Spinal cord (tissue), 10 donors: ENCODE results near the gene RBPJL. TPM values are rescaled to one million over a fixed set of nuclear protein-coding genes. Genes with fewer than 3 reads are reported as not detected.
"Not testable (repeated sequence)": the region's sequence is repeated elsewhere in the genome, so short reads cannot be mapped to it uniquely, and the experiment has no call there.

Experiments
- DNase-seq, 6 donors: peaks; one replicate each; pipeline versions ENCODE4 v3.0.0 to v3.0.0-alpha.2; 2013 to 2015; ENCODE audit warnings: low spot score in 6 of 6, low read depth in 4 of 6
- H3K27ac ChIP-seq: one replicate; pipeline ENCODE4 v1.5.1; 2013; ENCODE audit warnings: low read depth, low read length, control low read depth
- H3K27me3 ChIP-seq: one replicate; pipeline ENCODE4 v1.6.1; 2013; ENCODE audit warnings: low read length; ENCODE audit not compliant: control insufficient read depth, insufficient read depth
- H3K36me3 ChIP-seq: one replicate; pipeline ENCODE4 v1.6.1; 2013; ENCODE audit warnings: low read length; ENCODE audit not compliant: control insufficient read depth, insufficient read depth
- H3K4me1 ChIP-seq: one replicate; pipeline ENCODE4 v1.6.1; 2013; ENCODE audit warnings: low read length; ENCODE audit not compliant: control insufficient read depth, insufficient read depth
- H3K4me3 ChIP-seq: one replicate; pipeline ENCODE4 v1.5.1; 2013; ENCODE audit warnings: low read depth, low read length, control low read depth
- H3K9me3 ChIP-seq: one replicate; pipeline ENCODE4 v1.6.1; 2013; ENCODE audit warnings: low read length; ENCODE audit not compliant: control insufficient read depth, insufficient read depth
- WGBS: methylation state at CpG from one replicate; pipeline ENCODE4 v1.1.5; 2013; ENCODE audit warnings: missing lambda C conversion rate; ENCODE audit not compliant: insufficient coverage; 5-methylcytosine and 5-hydroxymethylcytosine counted together
- polyA plus RNA-seq, 2 donors: library from polyadenylated mRNA; unstranded; fragments of 120-200 nt; gene quantifications; one replicate each; pipeline ENCODE4 v1.2.1, GENCODE V29; 2013; ENCODE audit not compliant: insufficient read length in 2 of 2
- total RNA-seq, 2 donors: library from RNA; depleted of rRNA in 1 of 2; stranded (reverse); fragments of 120-200 nt in 1 of 2; fragments of >200 nt in 1 of 2; gene quantifications; one replicate each; pipeline versions ENCODE4 v1.2.3 to v1.2.4, GENCODE V29; 2013 to 2014
- donor health status: healthy.

Gene RBPJL
- total and polyA plus RNA-seq, 4 donors: 0.11 to 0.59 (median 0.36) TPM

DNA sequence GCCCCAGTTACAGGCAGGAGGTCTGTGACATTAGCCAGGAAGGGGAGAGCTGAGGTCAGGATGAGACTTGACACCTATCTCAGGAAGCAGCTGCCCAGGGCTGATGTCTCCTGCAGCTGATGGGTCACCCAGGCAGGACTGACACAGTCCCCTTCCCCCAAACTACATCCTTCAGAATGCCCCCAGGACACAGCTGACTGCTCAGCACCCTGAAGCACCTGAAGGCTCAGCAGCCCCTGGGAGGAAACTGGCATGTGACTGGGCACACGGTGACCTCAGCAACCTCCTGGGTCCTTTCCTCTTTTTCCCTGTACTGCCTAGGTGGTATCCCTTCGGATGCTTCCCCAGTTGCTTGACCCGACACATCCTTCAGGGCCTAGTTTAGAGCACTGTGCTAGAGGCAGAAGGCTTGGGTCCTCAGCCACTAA lies 39.7 kb downstream of the RBPJL start:
- Histone ChIP-seq H3K9me3 (no peaks in the 10 kb centered on the region), H3K27me3 (peaks cover 14% of the 10 kb centered on the region), H3K4me3 (no peak overlapping the region), H3K27ac (no peak overlapping the region), H3K4me1 (peaks cover 29% of the 10 kb centered on the region), H3K36me3 (no peaks in the 10 kb centered on the region)
- no peak for DNase-seq
- 82% methylated on average over 3 of the region's 3 CpGs for WGBS

DNA sequence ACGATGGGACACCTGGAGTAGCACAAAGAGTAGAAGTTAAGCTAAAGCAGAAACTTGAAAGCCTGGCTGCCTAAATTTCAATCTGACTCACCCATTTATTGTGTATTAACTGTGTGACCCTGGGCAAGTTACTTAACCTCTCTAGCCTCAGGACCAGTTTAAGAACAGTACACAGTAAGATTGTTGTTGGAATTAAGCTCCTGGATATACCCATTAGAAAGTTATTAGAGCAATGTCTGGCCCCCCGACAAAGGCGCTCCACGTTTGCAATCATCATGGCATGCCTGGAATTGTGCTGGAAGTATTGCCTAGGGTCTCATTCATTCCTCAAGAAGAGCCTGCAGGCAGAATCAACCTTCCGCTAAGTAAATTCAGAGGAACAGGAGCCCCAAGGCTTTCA lies 40.2 kb downstream of the RBPJL start:
- peak in 1 of 6 donors; percentile 87 for DNase-seq
- Histone ChIP-seq H3K4me1 (peaks cover 24% of the 10 kb centered on the region), H3K27ac (no peak overlapping the region), H3K4me3 (no peak overlapping the region), H3K36me3 (no peaks in the 10 kb centered on the region), H3K27me3 (peaks cover 14% of the 10 kb centered on the region), H3K9me3 (no peaks in the 10 kb centered on the region)
- 46% methylated on average over 4 of the region's 5 CpGs for WGBS

DNA sequence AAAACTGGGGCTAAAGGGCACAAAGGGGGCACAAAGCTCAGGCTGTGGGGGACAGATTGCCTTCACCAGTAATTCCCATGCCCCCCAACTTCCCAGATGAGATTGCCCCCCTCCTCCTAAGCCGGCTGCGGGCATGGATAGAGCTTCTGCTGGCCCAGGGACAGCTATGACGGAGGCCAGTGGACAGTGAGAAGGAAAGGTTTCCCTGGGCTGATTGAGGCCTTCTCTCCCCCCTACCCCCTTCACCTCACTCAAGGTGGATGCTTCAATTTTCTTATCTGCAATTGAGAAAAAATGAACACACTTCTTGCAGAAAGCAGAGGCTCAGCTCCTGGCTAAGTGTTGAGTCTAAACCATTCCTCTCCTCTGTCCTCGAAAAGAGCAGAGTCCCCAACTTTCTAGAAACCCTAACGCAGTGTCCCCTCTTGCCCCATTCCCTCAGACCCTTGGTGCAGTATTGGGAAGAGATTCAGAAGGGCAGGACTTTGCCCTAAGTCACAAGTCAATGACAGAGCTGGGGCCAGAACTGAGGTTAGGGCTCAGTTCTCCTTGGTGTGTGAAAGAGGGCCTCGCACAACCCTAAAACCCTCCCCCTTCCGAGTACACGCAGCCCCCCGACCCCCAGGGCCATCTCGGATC lies 40.8 kb downstream of the RBPJL start:
- peaks cover 14% of the 10 kb centered on the region for H3K27me3 ChIP-seq
- H3K27ac ChIP-seq: peak overlapping the region; percentile 33
- peak overlapping the region; percentile 62 for H3K4me3 ChIP-seq
- H3K4me1 ChIP-seq: peaks cover 19% of the 10 kb centered on the region
- no peak for DNase-seq
- H3K36me3 ChIP-seq: no peaks in the 10 kb centered on the region
- 0% methylated on average over 2 of the region's 10 CpGs for WGBS
- no peaks in the 10 kb centered on the region for H3K9me3 ChIP-seq

DNA sequence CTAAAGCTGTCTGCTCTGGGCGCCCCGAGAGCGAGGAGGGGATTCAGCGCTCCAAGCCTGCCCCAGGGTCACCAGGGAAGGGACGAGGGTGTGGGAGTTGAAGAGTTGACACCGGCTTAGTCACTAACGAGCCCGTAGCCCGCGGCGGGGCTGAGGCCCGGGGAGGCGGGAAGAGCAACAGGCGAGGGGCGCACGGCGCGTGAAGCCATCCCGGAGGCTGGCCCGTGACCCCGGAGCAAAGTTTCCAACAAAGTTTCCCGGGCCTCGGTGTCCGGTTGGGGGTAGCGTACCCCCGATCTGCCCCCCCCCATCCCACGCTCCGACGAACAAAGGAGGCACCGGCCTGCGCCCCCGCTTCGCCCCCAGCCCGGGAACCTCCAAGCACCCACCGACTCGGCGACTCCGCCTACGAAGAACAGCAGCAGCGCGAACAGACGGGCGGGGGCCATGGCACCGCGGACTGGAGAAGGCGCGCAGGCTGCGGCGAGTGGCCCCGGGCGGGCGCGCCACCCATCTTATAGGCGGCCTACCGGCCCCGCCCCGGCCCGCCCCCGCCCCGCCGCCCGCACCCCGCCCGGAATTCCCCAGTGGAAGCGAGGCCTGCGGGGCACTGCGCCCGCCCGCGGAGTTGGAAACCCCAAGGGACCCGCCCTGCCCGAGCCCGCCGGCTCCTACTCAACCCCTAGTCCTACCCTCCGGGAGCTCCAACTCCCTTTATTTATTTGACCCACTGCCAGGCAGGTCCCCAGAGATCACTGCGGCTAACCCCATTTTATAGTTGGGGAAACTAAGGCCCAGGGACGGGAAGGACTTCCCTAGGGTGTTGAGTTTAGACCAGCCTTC lies 41.5 kb downstream of the RBPJL start, which contains the start of gene SDC4:
TSS of gene SDC4 (minus strand) at position 489 of the 843 bp plus-strand sequence. CDS start at position 449, 40 bp downstream.
- Histone ChIP-seq H3K27me3 (peaks cover 15% of the 10 kb centered on the region), H3K4me1 (peaks cover 17% of the 10 kb centered on the region), H3K36me3 (no peaks in the 10 kb centered on the region), H3K9me3 (no peaks in the 10 kb centered on the region), H3K4me3 (peak within 1 kb of the TSS; percentile 62), H3K27ac (peak within 1 kb of the TSS; percentile 33)
- WGBS: 2% methylated on average over 60 of the region's 77 CpGs
- DNase-seq: peak in 1 of 6 donors; percentile 53

DNA sequence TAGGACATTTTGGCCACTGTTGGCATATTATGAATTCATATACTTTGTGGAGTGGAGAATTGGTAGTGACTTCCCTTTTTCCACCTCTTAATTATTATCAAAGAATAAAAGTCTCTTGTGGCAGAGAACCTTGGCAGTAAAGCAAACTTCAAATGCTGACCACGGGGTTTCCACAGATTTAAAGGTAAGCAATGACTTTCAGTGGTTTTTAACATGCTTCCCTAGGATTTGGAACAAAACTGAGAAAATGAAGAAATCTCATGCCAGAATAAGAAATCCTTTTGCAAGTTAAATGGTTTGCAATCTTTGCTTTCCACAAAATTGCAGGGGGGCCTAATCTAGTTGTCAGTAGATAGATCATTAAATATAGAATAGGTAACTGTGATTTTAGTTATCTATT lies 43.6 kb downstream of the RBPJL start:
- no peak for DNase-seq
- Histone ChIP-seq H3K4me1 (peaks cover 17% of the 10 kb centered on the region), H3K27ac (no peak overlapping the region), H3K9me3 (no peaks in the 10 kb centered on the region), H3K36me3 (no peaks in the 10 kb centered on the region), H3K27me3 (peaks cover 15% of the 10 kb centered on the region), H3K4me3 (no peak overlapping the region)
- 86% methylated on average over 1 of the region's 1 CpG for WGBS

DNA sequence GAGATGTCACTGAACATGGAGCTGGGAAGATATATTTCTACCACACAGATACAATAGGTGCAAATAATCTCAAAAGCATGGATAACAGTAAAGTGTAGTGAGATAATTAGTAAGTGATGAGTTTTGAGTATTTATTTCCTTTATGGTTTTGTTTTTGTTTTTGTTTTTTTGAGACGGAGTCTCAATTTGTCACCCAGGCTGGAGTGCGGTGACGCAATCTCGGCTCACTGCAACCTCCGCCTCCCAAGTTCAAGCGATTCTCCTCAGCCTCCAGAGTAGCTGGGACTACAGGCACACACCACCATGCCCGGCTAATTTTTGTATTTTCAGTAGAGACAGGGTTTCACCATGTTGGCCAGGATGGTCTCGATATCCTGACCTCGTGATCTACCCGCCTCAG lies 44.2 kb downstream of the RBPJL start:
- not testable (repeated sequence) for DNase-seq, H3K9me3 ChIP-seq, H3K27ac ChIP-seq, H3K36me3 ChIP-seq, H3K4me3 ChIP-seq
- H3K27me3 ChIP-seq: peaks cover 15% of the 10 kb centered on the region
- no CpG with 5 or more reads among the region's 10 CpGs for WGBS
- peaks cover 17% of the 10 kb centered on the region for H3K4me1 ChIP-seq

DNA sequence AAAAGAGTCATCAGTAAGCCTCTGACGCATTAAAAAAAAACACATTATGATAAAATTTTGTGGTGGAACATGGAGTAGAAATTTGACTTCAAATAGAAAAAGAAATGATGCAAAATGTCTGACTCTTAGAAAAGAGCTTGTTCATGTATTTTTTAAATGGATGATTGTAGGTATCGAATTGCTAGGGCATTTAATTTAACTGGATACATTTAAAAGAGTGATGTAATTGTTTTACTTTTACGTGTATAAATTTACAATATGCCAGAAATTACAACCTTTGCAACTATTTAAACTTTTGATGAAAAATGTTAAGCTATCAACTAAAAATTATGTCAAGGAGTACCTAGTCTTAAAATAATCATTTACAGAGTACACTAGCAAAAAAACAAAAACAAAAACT lies 46.1 kb downstream of the RBPJL start:
- H3K36me3 ChIP-seq: no peaks in the 10 kb centered on the region
- H3K4me1 ChIP-seq: peaks cover 4% of the 10 kb centered on the region
- no peaks in the 10 kb centered on the region for H3K9me3 ChIP-seq
- no peak overlapping the region for H3K4me3 ChIP-seq
- H3K27me3 ChIP-seq: peaks cover 8% of the 10 kb centered on the region
- no peak for DNase-seq
- H3K27ac ChIP-seq: no peak overlapping the region
- whole genome bisulfite sequencing: no CpG with 5 or more reads among the region's 3 CpGs

DNA sequence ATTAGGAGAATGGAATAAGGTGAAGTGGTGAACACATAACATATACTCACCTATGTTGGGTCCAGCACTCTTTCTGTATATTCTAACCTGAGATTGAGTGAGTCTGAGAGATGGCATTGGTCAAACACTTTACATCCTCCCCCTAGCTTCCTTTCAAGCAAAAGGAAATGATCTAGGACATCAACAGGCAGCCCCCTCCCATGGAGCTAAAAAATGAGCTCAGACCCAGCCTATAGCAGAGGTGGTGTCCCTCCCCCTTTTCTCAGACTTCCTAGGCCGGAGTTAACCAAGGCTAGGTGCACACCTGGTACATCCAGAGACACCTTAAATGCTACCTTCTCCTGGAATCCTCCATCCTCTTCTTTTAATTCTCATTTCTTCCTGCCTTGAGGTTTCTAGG lies 47.1 kb downstream of the RBPJL start:
- DNase-seq: no peak
- WGBS: 89% methylated on average over 1 of the region's 1 CpG
- Histone ChIP-seq H3K4me3 (no peak overlapping the region), H3K27ac (no peak overlapping the region), H3K9me3 (no peaks in the 10 kb centered on the region), H3K27me3 (peaks cover 2% of the 10 kb centered on the region), H3K4me1 (no peaks in the 10 kb centered on the region), H3K36me3 (no peaks in the 10 kb centered on the region)

DNA sequence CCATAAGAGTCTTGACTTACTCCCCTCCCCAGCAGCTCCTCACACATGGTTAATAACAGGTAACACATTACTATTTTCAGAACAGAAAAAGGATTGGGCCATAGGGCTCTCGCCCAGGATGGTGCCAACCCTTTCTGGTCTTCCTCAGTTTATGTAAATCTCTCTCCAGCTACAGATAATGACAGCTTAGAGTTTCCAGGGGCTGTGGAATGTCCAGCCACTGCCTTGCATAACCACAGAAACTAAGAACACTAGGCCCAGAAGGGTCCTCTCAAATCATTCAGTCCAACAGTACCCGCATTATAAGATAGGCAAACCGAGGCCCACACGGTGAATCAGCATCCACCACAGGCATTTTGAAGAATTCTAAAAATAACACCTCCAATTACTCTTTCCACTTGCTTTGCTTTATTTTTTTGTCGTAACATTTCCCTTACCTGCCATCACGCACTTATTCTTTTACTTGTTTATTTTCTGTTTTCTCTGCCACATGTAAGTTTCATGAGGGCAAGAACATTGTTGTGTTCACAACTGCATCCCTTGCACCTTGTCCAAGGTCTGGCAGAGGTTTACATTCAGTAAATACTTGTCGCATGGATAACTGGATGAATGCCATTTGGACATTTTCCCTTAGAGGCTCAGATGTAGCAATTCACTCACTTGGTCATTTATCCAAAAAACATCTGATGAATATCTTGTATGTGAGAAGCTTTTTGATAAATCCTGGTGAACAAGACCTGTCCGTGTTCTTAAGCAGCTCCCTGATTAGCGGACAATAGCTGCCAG lies 48.0 kb downstream of the RBPJL start:
- Histone ChIP-seq H3K4me3 (no peak overlapping the region), H3K27me3 (peaks cover 2% of the 10 kb centered on the region), H3K4me1 (no peaks in the 10 kb centered on the region), H3K9me3 (no peaks in the 10 kb centered on the region), H3K27ac (no peak overlapping the region), H3K36me3 (no peaks in the 10 kb centered on the region)
- 67% methylated on average over 5 of the region's 9 CpGs for WGBS
- no peak for DNase-seq
